ENCODE results near the gene PRR12. TPM values are rescaled to one million over a fixed set of nuclear protein-coding genes. Genes with fewer than 3 reads are reported as not detected.

The PRR12 gene
- total RNA-seq, 5 donors from 2014 or later (not counting 1 experiment from before 2014, with no cell fraction given), result 50.8 to 81.7 (median 78.8) TPM

GRCh38 chr19:49587227-49587626 lies 3.8 kb upstream of the PRR12 start:
- no peaks in the 10 kb centered on the region for H3K36me3 ChIP-seq (ENCODE audit: control insufficient read depth in 2 of 2, extremely low read depth in 1 of 2, insufficient read depth in 1 of 2, low read length in 1 of 2)
- H3K27ac ChIP-seq (ENCODE audit: low read length), result no peak overlapping the region
- DNase-seq (no peak), ATAC-seq (replicated peaks in 1 of 4) (no peak)
- H3K9me3 Mint-ChIP-seq, result no peaks in the 10 kb centered on the region
- H3K27me3 Mint-ChIP-seq, result no peaks in the 10 kb centered on the region
- CTCF ChIA-PET, result interaction anchor here in 1 of 2 donors (0.7 kb wide), 1 partner anchor 28 kb away, joined by 3 read pairs; no protein-coding TSS in a partner anchor
- POLR2A ChIA-PET, result interaction anchor here (0.6 kb wide), 2 partner anchors 269 to 271 kb away, joined by 3 read pairs; no protein-coding TSS in a partner anchor
- H3K36me3 Mint-ChIP-seq, result no peaks in the 10 kb centered on the region
- H3K27ac Mint-ChIP-seq, result no peak overlapping the region
- no peak overlapping the region for H3K4me3 Mint-ChIP-seq
- no peaks in the 10 kb centered on the region for H3K9me3 ChIP-seq
- no peaks in the 10 kb centered on the region for H3K27me3 ChIP-seq (replicated peaks in 1 of 2; ENCODE audit: control insufficient read depth in 2 of 2, extremely low read depth in 1 of 2, insufficient read depth in 2 of 2, low read length in 1 of 2)
- 95% methylated on average over 4 of the region's 8 CpGs for WGBS (ENCODE audit: insufficient coverage)
- peaks cover 0 to 23% of the 10 kb centered on the region in 2 experiments for H3K4me1 ChIP-seq (ENCODE audit: control insufficient read depth in 1 of 2, extremely low read depth in 1 of 2, insufficient read depth in 2 of 2, low read length in 2 of 2)
- H3K4me3 ChIP-seq (ENCODE audit: control insufficient read depth in 1 of 2, extremely low read depth in 1 of 2, low read length in 1 of 2), result no peak overlapping the region
- H3K4me1 Mint-ChIP-seq, result peaks cover 8 to 24% (median 14%) of the 10 kb centered on the region in 3 donors

- H3K27me3 Mint-ChIP-seq, result no peaks in the 10 kb centered on the region
- ChIA-PET CTCF (interaction anchor here (0.7 kb wide), 3 partner anchors 39 to 77 kb away, joined by 3 to 4 read pairs (median 3); no protein-coding TSS in a partner anchor), POLR2A (no interaction called here)
- Histone ChIP-seq H3K36me3 (ENCODE audit: control insufficient read depth in 2 of 2, extremely low read depth in 1 of 2, insufficient read depth in 1 of 2, low read length in 1 of 2) (peaks cover 0 to 1% of the 10 kb centered on the region in 2 donors), H3K4me3 (ENCODE audit: control insufficient read depth in 1 of 2, extremely low read depth in 1 of 2, low read length in 1 of 2) (no peak overlapping the region), H3K4me1 (ENCODE audit: control insufficient read depth in 1 of 2, extremely low read depth in 1 of 2, insufficient read depth in 2 of 2, low read length in 2 of 2) (peaks cover 3 to 36% of the 10 kb centered on the region in 2 experiments), H3K9me3 (no peaks in the 10 kb centered on the region), H3K27ac (ENCODE audit: low read length) (no peak overlapping the region), H3K27me3 (replicated peaks in 1 of 2; ENCODE audit: control insufficient read depth in 2 of 2, extremely low read depth in 1 of 2, insufficient read depth in 2 of 2, low read length in 1 of 2) (no peaks in the 10 kb centered on the region)
- H3K36me3 Mint-ChIP-seq, result peaks cover 3% of the 10 kb centered on the region
- ATAC-seq (replicated peaks in 1 of 4) (peak in 1 of 4 experiments; percentile 17), DNase-seq (peak in 24 of 35 experiments; percentile 19 to 66 (median 40))
- peaks cover 16 to 37% (median 28%) of the 10 kb centered on the region in 3 donors for H3K4me1 Mint-ChIP-seq
- H3K9me3 Mint-ChIP-seq, result no peaks in the 10 kb centered on the region
- no peak overlapping the region for H3K4me3 Mint-ChIP-seq
- H3K27ac Mint-ChIP-seq, result peak overlapping the region; percentile 67 to 77
- 74% methylated on average over 8 of the region's 18 CpGs for WGBS (ENCODE audit: insufficient coverage)
Observed at GRCh38 chr19:49588365-49589122, 2.4 kb upstream of the PRR12 start.

DNA sequence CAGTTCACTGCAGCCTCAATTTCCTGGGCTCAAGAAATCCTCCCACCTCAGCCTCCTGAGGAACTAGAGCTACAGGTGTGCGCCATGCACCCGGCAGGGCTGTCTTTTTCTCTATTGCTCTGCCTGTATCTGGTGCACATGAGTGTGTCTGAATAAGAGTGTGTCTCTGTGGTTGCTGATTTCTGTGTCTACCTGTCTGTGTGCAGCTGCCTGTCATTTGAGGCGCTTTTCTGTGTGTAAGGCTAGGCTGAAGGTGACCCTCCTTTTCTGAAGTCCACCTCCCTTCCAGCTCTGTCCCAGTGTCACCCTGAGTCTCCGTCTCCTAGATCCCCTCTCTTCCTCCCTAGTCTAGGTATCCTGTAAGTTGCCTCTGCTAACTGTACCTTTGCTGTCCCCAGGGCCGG lies 1.5 kb upstream of the PRR12 start:
- ChIA-PET POLR2A (interaction anchor here (0.5 to 1.0 kb wide), 3 partner anchors 51 to 799 kb away, joined by 3 to 8 read pairs (median 5); partner anchors contain the start of gene RRAS (in 1 of the 2)), CTCF (interaction anchor here in 1 of 2 donors (0.7 to 1.5 kb wide), 3 partner anchors 9 to 120 kb away, joined by 3 to 9 read pairs (median 3); partner anchors contain the start of genes NOSIP and PRRG2)
- no peaks in the 10 kb centered on the region for H3K27me3 ChIP-seq (replicated peaks in 1 of 2; ENCODE audit: control insufficient read depth in 2 of 2, extremely low read depth in 1 of 2, insufficient read depth in 2 of 2, low read length in 1 of 2)
- H3K9me3 ChIP-seq, result no peaks in the 10 kb centered on the region
- no peaks in the 10 kb centered on the region for H3K27me3 Mint-ChIP-seq
- 38% methylated on average over 1 of the region's 5 CpGs for WGBS (ENCODE audit: insufficient coverage)
- H3K4me3 ChIP-seq (ENCODE audit: control insufficient read depth in 1 of 2, extremely low read depth in 1 of 2, low read length in 1 of 2), result no peak overlapping the region
- H3K4me1 ChIP-seq (ENCODE audit: control insufficient read depth in 1 of 2, extremely low read depth in 1 of 2, insufficient read depth in 2 of 2, low read length in 2 of 2), result peaks cover 7 to 46% of the 10 kb centered on the region in 2 experiments
- peak overlapping the region; percentile 52 for H3K27ac ChIP-seq (ENCODE audit: low read length)
- peak overlapping the region; percentile 86 to 92 for H3K27ac Mint-ChIP-seq
- peak in 1 of 4 experiments; percentile 1 for ATAC-seq (replicated peaks in 1 of 4)
- no peaks in the 10 kb centered on the region for H3K9me3 Mint-ChIP-seq
- H3K36me3 ChIP-seq (ENCODE audit: control insufficient read depth in 2 of 2, extremely low read depth in 1 of 2, insufficient read depth in 1 of 2, low read length in 1 of 2), result peaks cover 6 to 11% of the 10 kb centered on the region in 2 donors
- H3K4me3 Mint-ChIP-seq, result peak overlapping the region in 1 of 3 donors; percentile 94
- peaks cover 12% of the 10 kb centered on the region for H3K36me3 Mint-ChIP-seq
- DNase-seq, result peak in 1 of 35 experiments; percentile 57
- H3K4me1 Mint-ChIP-seq, result peaks cover 24 to 46% (median 36%) of the 10 kb centered on the region in 3 donors

DNA sequence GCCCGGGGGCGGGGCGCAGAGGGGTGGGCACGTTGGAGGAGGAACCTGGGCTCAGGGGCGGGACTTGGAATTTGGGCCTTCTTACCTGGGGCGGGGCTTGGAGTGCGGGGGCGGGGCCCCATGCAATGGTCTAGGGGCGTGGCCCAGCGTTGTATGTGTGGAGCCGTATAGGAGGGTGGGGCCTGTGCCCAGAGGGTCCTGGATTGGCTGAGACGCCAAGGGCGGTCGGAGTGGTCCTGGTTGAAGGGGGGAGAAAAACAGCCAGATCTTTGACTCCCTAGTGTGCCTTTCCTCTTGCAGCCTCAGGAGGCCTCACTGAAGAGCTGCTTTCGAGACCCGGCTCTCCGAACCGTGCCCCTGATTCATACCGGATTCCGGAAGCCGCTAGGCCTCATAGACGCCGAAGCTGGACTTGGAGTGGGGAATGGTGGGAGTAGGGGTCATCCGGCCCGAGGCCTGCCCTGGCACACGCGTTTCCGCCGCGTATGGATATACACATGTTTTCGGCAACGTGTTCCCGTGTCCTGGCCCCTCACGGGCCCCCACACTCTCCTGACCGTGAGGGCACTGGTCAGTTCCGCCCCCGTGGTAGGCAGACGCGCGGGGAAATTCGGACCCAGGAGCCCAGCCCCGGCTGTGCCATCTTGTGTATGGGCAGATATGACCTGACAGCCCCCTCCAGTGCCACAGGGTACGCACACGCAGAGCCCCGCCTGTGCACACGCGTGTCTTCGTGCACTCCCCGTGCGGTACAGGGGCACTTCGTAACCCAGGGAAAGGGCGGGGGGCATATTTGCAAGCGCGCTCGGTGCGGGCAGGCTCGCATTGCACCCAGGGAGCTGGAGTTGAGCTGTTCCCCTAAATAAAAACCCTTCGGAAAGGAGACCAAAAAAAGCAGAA lies 661 bp upstream of the PRR12 start:
- peaks cover 14% of the 10 kb centered on the region for H3K36me3 Mint-ChIP-seq
- POLR2A ChIA-PET, result interaction anchor here (0.5 to 1.0 kb wide), 4 partner anchors 43 to 799 kb away, joined by 3 to 12 read pairs (median 4); partner anchors contain the start of gene RRAS (in 1 of the 2)
- Histone ChIP-seq H3K9me3 (no peaks in the 10 kb centered on the region), H3K4me1 (ENCODE audit: control insufficient read depth in 1 of 2, extremely low read depth in 1 of 2, insufficient read depth in 2 of 2, low read length in 2 of 2) (peaks cover 7 to 50% of the 10 kb centered on the region in 2 experiments), H3K36me3 (ENCODE audit: control insufficient read depth in 2 of 2, extremely low read depth in 1 of 2, insufficient read depth in 1 of 2, low read length in 1 of 2) (peaks cover 9 to 15% of the 10 kb centered on the region in 2 donors), H3K27ac (ENCODE audit: low read length) (peak overlapping the region; percentile 86), H3K27me3 (replicated peaks in 1 of 2; ENCODE audit: control insufficient read depth in 2 of 2, extremely low read depth in 1 of 2, insufficient read depth in 2 of 2, low read length in 1 of 2) (no peaks in the 10 kb centered on the region), H3K4me3 (ENCODE audit: control insufficient read depth in 1 of 2, extremely low read depth in 1 of 2, low read length in 1 of 2) (peak overlapping the region; percentile 98 to 99)
- CTCF ChIA-PET, result interaction anchor here in 1 of 2 donors (0.6 to 1.5 kb wide), 6 partner anchors 10 to 121 kb away, joined by 3 to 9 read pairs (median 4); partner anchors contain the start of genes NOSIP, PRRG2 and RRAS
- H3K4me1 Mint-ChIP-seq, result peaks cover 24 to 47% (median 38%) of the 10 kb centered on the region in 3 donors
- peak overlapping the region; percentile 88 to 94 for H3K27ac Mint-ChIP-seq
- peak overlapping the region; percentile 88 to 94 (median 91) for H3K4me3 Mint-ChIP-seq
- 1% methylated on average over 55 of the region's 58 CpGs for WGBS (ENCODE audit: insufficient coverage)
- DNase-seq, result peak; percentile 89 to 97 (median 94)
- no peaks in the 10 kb centered on the region for H3K27me3 Mint-ChIP-seq
- H3K9me3 Mint-ChIP-seq, result no peaks in the 10 kb centered on the region
- ATAC-seq (replicated peaks in 1 of 4), result peak; percentile 76 to 77 (median 77)

DNA sequence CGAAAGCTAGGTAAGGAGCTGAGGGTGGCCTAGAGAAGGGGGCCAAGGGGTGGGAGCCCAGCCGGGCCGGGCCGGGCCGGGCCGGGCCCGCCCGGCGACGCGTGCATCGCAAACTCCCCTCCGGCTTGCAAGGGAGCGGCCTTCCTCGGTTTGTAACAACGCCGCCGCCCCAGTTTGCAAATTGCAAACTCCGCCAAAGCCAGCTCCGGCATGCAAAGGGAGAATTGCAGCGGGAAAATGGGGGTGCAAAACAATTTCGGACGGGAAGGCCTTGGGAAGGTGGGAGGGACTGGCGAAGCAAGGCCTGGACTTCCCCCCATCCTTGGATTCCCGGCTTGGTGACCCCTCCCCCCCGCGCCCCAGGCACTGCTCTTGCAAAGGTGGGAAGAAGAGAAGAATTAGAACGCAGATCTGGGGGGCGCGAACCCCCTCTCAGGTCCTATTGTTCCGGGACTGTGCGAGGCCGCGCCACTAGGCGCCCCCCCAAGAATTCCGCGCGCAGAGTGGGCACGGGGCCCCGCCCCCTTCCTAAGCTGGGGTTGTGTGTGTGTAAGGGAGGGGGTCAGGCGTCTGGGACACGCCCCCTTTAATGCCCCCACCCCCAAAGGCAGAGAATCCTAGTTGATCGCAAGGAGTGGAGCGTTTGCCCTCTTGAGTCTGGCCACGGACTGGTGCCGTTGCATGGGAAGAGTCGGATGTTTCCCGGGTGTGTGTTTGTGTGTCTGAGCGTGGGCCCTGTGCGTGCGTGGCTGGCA lies 926 bp downstream of the PRR12 start:
- Mint-ChIP-seq H3K27me3 (no peaks in the 10 kb centered on the region), H3K4me3 (peak overlapping the region; percentile 88 to 94 (median 91)), H3K36me3 (peaks cover 14% of the 10 kb centered on the region), H3K9me3 (no peaks in the 10 kb centered on the region), H3K4me1 (peaks cover 24 to 47% (median 38%) of the 10 kb centered on the region in 3 donors), H3K27ac (peak overlapping the region; percentile 84 to 87)
- WGBS (ENCODE audit: insufficient coverage), result 0% methylated on average over 15 of the region's 51 CpGs
- ChIA-PET CTCF (interaction anchor here in 1 of 2 donors (0.5 kb wide), 1 partner anchor 228 kb away, joined by 4 read pairs; no protein-coding TSS in a partner anchor), POLR2A (interaction anchor here in 1 of 2 donors (0.6 kb wide), 1 partner anchor 11 kb away, joined by 3 read pairs; no protein-coding TSS in a partner anchor)
- ATAC-seq (replicated peaks in 1 of 4) (peak in 3 of 4 experiments; percentile 1 to 12 (median 12)), DNase-seq (peak in 24 of 35 experiments; percentile 25 to 61 (median 38))
- no peaks in the 10 kb centered on the region for H3K9me3 ChIP-seq
- H3K4me3 ChIP-seq (ENCODE audit: control insufficient read depth in 1 of 2, extremely low read depth in 1 of 2, low read length in 1 of 2), result peak overlapping the region; percentile 94 to 99
- no peaks in the 10 kb centered on the region for H3K27me3 ChIP-seq (replicated peaks in 1 of 2; ENCODE audit: control insufficient read depth in 2 of 2, extremely low read depth in 1 of 2, insufficient read depth in 2 of 2, low read length in 1 of 2)
- H3K36me3 ChIP-seq (ENCODE audit: control insufficient read depth in 2 of 2, extremely low read depth in 1 of 2, insufficient read depth in 1 of 2, low read length in 1 of 2), result peaks cover 11 to 28% of the 10 kb centered on the region in 2 donors
- H3K27ac ChIP-seq (ENCODE audit: low read length), result peak overlapping the region; percentile 74
- peaks cover 7 to 53% of the 10 kb centered on the region in 2 experiments for H3K4me1 ChIP-seq (ENCODE audit: control insufficient read depth in 1 of 2, extremely low read depth in 1 of 2, insufficient read depth in 2 of 2, low read length in 2 of 2)
